Coronary artery (tissue), 2 donors: ENCODE results near the gene NCOR2.

ENCODE experiments used
- DNase-seq: peaks from one replicate; pipeline ENCODE4 v3.0.0-alpha.2; 2017; ENCODE audit warnings: low spot score
- H3K27ac ChIP-seq, 2 donors: fragments of 200-600 bp; sonication (generic); one replicate each; pipeline ENCODE4 v1.5.1; 2016 to 2019
- H3K4me3 ChIP-seq: fragments of 200-600 bp; sonication (generic); 2 replicates; pipeline ENCODE4 v1.5.1; 2016; ENCODE audit warnings: mild to moderate bottlenecking, moderate library complexity
- CTCF ChIP-seq: fragments of 200-600 bp; sonication (generic); IDR thresholded peaks from one replicate; pipeline ENCODE4 v1.5.1; 2019; ENCODE audit warnings: antibody characterized with exemption

Gene NCOR2

GRCh38 chr12:124610629-124611558 is 43.5 kb upstream of the NCOR2 start:
- no peak for DNase-seq
- H3K4me3 ChIP-seq = no peak overlapping the region

GRCh38 chr12:124610021-124610612 is 42.7 kb upstream of the NCOR2 start:
- no peak for DNase-seq
- H3K27ac ChIP-seq = no peak overlapping the region
- H3K4me3 ChIP-seq = no peak overlapping the region
- no peak for TF ChIP-seq CTCF

More at GRCh38 chr12:124610629-124611558, 43.5 kb upstream of the NCOR2 start:
- H3K27ac ChIP-seq = no peak overlapping the region
- TF ChIP-seq CTCF = no peak

GRCh38 chr12:124609041-124609989 is 41.9 kb upstream of the NCOR2 start:
- no peak overlapping the region for H3K4me3 ChIP-seq
- no peak overlapping the region for H3K27ac ChIP-seq
- no peak for DNase-seq
- no peak for TF ChIP-seq CTCF

GRCh38 chr12:124608450-124608870 is 41.0 kb upstream of the NCOR2 start:
- no peak for DNase-seq
- TF ChIP-seq CTCF = no peak
- Histone ChIP-seq H3K4me3 (no peak overlapping the region), H3K27ac (no peak overlapping the region)

- H3K4me3 ChIP-seq = no peak overlapping the region
- no peak for DNase-seq
- no peak overlapping the region for H3K27ac ChIP-seq
- TF ChIP-seq CTCF = no peak
Measured at GRCh38 chr12:124607681-124608425, 40.4 kb upstream of the NCOR2 start.
